Stimulated activated CD4-positive, alpha-beta T cell treated with anti-CD3 and anti-CD28 coated beads, Interleukin-15, amount 100 ng/mL, for 1 hour (primary cell): ENCODE data around the gene OR6B3.

Experiments
- DNase-seq, 2 donors: peaks; one replicate each; pipeline ENCODE4 v3.0.0-alpha.2; 2020; ENCODE audit warnings: low read depth in 1 of 2, low spot score in 1 of 2

OR6B3 gene

DNA sequence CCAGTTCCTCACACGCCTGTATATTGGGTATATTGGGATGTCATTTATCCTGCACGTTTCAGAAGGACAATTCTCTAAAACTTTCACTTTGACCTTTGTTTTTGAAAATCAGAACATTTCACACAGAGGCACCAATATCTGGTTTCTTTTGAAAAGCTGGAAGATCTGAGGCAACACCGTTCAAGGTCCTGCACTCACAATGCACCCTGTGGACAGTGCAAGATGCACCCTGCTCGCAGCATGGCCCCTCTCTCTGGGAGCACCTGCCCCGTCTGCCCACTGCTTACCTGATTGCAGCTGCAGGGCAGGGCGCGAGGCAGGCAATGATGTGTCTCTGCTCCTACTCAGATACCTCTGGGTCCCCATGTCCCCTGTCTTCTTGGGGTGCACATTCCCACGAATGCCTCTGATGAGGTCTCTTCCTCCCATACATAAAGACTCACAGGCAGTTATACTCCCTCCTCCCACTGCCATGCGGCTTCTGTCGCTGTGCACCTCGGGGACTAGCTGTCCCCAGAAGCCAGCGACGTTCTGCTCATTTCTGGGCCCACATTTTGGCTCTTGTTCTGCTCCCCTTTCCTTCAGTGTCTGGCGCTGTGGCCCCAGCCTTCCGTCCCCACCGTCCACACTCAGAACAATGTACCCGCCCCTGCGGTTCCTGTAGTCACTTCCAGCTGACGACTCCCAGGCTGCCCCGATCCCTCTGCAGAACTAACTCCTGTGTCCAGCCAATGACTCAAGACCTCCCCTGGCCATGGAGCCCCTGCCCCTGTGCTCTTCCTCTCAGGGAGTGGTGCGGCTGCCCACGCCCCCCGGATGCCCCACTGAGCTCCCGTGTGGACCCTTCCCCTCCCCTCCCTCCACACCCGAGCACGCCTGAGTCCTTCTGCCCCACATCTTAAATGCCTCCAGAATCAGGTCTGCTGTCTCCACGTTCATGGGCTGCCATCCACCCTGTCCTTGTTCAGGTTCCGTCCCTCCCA, at the start of gene OR6B3:
Gene OR6B3 (minus strand): TSS at position 349 of the 983 bp plus-strand sequence.
- no peak for DNase-seq

DNA sequence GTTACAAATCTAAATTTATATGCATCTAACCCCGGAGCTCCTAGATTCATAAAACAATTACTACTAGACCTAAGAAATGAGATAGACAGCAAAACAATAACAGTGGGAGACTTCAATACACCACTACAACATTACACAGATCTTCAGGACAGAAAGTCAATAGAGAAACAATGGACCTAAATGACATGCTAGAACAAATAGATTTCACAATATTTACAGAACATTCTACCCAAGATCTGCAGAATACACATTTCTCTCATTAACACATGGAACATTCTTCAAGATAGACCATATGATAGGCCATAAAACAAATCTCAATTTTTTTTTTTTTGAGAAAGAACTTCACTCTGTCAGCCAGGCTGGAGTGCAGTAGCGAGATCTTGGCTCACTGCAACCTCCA, 45.0 kb upstream of the OR6B3 start:
- DNase-seq = no peak

DNA sequence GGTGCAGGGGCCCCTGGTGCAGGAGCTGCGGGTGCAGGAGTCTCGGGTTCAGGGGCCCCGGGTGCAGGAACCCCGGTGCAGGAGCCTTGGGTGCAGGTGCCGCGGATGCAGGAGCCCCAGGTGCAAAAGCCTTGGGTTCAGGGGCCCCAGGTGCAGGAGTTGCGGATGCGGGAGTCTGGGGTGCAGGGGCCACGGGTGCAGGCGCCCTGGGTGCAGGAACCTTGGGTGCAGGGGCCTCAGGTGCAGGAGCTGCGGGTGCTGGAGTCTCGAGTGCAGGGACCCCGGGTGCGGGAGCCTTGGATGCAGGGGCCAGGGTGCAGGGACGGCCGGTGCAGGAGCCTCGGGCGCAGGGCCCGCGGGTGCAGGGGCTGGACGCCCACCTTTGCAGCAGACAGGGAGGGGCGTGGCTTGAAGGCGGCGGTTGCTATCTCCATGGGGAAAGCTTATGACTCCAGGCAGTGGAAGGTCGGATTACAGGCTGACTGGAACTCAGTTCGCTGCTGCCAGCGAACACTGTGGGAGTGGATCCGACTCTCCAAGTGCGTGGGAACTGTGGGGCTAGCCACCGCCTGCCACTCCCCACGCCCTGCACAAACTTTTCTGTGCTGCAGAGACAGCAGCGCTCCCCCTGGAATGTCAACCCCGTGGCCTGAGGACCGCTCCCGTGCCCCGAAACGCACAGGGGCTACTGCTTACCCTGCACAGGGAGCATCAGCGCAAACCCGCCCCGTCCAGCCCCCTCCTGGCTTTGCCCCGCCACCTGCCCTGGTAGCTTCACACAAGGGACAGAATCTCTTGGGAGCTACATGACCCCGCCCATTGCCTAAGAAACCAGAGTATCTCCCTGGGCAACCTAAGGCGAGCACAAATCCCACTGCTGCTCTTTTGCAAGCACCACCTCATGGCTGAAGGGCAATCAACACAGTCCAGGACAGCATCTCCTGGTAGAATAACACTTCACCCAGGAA, 42.5 kb upstream of the OR6B3 start:
- DNase-seq = no peak

- DNase-seq = no peak
These were observed 36.0 kb upstream of the OR6B3 start for GRCh38 chr2:240089306-240089705.

GRCh38 chr2:240086563-240086962, 33.2 kb upstream of the OR6B3 start:
- DNase-seq = no peak

DNA sequence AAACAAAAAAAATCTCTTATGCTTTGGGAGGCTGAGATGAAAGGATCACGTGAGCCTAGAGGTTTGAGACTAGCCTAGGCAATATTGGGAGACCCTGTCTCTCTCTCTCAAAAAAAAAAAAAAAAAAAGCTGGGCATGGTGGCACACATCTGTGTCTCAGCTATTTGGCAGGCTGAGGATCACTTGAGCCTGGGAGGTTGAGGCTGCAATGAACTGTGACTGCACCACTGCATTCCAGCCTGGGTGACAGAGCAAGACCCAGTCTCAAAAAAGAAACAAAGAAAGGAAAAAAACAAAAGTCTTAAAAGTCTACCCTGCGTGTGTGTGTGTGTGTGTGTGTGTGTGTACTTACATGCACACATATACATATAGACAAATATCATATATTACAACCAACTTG, 25.3 kb upstream of the OR6B3 start:
- no peak for DNase-seq

GRCh38 chr2:240077442-240077841, 24.1 kb upstream of the OR6B3 start:
- no peak for DNase-seq

GRCh38 chr2:240074545-240074944, 21.2 kb upstream of the OR6B3 start:
- no peak for DNase-seq

DNA sequence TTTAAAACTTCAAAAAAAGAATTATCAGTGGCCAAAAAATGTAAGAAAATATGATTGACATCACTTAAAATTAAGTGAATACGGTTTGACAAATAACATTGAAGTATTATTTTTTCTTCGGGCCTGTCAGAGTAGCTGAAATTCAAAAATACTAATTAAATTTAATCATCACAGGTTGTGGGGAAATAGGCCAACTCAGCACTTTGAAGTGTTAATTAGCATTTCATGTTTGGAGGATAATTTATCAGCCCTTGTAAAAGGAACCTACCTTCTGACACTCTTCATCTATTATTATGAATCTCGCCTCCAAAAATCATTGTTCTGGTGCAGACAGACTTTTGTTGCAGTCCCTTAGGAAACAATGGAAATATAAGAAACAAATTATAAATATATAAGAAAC, 17.6 kb upstream of the OR6B3 start:
- DNase-seq = no peak

GRCh38 chr2:240069829-240070228, 16.5 kb upstream of the OR6B3 start:
- no peak for DNase-seq

- no peak for DNase-seq
These were observed 14.9 kb upstream of the OR6B3 start for GRCh38 chr2:240068193-240068592.

DNA sequence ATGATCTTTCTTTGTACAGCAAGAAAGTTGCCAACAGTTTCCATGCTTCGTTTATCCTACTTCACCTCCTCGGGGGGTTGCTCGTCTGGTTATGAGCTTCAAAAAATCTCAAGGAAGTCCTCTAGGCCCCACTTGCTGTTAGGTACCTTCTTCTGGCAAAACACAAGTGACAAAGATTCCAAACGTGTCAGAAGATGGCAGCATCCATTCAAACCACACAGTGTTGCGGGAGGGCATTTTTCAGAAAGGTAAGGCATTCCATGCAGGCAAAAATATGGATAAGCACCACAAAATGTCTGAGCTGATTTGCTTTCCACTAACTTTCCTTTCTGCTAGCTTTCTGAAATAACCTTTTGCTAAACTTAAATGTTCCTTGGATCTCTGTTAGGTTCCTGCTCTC, 13.2 kb upstream of the OR6B3 start:
- DNase-seq = no peak

DNA sequence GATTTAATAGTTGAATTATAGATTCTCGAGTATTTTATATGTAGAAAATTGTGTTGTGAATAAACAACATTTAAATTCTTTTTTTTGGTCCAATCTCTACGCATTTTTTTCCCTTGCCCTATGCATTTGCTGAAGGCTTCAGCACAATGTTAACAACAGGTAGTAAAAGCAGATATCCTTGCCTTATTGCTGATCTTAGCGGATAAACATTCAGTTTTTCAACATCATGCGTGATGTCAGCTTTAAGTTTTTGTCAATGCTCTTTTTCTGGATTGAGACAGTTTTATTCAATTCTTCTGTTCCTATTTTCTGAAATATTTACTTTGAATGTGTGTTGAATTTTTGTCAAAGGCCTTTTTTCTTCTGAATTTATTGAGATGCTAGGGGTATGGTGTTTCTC, 11.6 kb upstream of the OR6B3 start:
- no peak for DNase-seq

DNA sequence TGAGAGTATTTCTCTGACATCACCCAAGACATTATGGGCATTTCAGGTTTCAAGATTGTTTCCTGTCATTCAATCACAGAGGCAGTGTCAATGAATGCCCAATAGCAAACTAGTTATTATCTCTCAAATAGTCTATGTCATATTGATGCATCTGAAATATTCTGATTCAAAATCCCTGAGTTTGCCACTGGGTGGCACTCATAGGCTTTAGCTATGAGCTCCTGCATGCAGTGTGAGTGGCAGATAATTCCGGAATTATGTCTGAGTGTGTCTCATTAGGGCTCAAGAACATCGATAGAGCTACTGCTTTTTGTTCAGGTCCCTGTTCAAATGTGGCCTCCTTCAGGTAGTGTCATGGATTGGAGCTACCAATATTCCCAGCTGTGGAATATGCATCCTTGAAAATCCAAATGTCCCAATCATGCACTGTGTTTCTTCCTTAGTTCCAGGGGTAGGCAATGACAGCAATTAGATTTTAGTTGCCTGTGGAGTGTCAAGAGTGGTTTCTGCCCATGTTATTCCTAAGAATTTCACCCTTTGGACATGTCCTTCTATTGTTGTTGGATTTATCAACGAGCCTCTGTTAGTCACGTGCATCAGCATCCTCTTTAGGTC, 7.8 kb upstream of the OR6B3 start:
- no peak for DNase-seq

DNA sequence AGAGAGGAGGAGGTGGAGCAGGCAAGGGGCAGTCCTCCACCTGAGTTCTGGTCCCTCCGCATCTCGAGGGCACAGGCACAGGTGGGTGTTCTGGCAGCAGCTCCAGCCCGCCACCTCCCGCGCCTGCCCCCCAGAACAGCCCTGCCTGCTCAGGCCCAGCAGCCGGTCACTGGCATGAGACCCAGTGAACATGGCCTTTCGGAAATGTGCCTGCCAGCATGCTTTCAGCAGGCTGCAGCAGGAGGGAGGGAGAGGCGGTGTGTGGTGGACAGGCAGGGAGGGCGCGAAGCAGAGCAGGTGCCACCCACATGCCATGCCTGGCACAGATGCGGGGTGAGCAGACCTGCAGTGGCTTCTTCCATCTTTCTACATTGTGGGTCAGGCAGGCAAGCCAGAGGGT, 3.4 kb upstream of the OR6B3 start:
- no peak for DNase-seq

- DNase-seq = no peak
These were observed 2.0 kb upstream of the OR6B3 start for GRCh38 chr2:240055177-240055917.

DNA sequence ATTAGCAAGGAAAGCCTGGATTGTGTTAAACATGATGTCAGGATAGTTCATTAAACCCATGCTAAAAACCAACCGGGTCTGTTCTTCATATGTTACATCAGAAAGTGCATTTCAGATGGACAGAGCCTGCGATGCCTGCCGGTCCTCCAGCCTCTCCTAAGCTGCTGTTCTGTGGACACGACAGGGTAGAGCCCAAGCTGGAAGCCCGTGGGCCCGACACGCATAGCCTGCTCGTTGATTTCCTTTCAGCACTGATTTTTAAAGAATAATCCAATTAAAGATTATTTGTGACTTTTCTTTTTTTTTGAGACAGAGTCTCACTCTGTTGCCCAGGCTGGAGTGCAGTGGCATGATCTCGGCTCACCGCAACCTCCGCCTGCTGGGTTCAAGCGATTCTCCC, 797 bp downstream of the OR6B3 start:
- no peak for DNase-seq

GRCh38 chr2:240051697-240052096, 1.6 kb downstream of the OR6B3 start:
- DNase-seq = no peak

- no peak for DNase-seq
These were observed 3.0 kb downstream of the OR6B3 start for GRCh38 chr2:240050278-240050677.

- DNase-seq = no peak
These were observed 5.1 kb downstream of the OR6B3 start for GRCh38 chr2:240048237-240048636.

- no peak for DNase-seq
These were observed 8.2 kb downstream of the OR6B3 start for GRCh38 chr2:240045098-240045497.
